ENCODE measurements around the gene GRIN2C. TPM values are rescaled to one million over a fixed set of nuclear protein-coding genes. Genes with fewer than 3 reads are reported as not detected.

Gene GRIN2C
- total RNA-seq, 2 experiments from 2014 or later, result 0.18 to 0.21 TPM

DNA sequence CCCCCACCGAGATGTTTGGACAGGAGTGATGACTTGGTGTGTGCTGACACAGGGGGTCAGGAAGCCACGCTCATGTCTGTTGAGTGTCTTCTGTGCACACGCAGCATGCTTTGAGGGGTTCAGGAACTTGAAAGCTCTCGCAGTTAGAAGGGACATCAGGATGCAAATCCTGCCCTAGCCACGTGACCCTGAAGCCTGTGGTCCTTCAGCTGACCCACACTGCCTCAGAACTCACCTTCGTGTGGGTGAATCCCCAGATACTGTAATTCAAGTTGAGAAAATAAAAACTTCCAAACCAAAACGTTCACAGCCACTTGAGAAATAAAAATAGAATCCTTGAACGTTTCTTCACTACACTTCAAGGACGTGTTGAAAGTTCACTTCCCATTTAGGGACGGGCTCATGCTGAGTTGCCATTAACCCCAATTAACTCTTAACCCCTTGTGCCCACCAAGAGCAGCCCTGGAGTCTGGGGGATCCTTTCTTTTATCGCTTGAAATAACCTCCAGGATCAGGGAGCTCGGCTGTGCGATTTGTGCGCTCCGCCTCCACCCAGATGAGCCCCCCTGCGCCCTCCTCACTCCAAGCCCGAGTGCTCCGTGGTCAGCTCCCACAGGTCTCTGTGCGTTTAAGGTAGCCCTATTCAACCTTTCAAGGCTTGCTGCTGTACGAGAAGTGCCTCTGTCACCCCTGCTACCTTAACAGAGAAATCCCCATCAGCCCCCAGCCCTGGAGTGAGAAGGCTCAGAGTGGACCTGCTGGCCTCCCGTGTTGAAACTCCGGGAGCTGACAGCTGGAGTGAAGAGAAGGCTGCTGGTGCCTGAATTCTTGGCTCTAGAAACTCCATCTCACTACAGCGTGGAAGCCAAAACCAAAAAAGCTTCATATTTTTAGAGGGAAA is 47.3 kb downstream of the GRIN2C start:
- no peaks in the 10 kb centered on the region for H3K27me3 Mint-ChIP-seq (ENCODE audit: low read depth)
- no peak overlapping the region for H3K27ac Mint-ChIP-seq
- POLR2A ChIA-PET, result interaction anchor here (0.6 kb wide), 1 partner anchor 61 kb away, joined by 3 read pairs; the partner anchor contains the start of gene FDXR
- CTCF ChIA-PET, result interaction anchor here (4.4 kb wide), 1 partner anchor 21 kb away, joined by 16 read pairs; no protein-coding TSS in a partner anchor
- peaks cover 14% of the 10 kb centered on the region for H3K4me1 Mint-ChIP-seq (ENCODE audit: low read depth)
- DNase-seq (no peak), ATAC-seq (no peak)
- H3K9me3 Mint-ChIP-seq (ENCODE audit: insufficient read depth), result no peaks in the 10 kb centered on the region
- peaks cover 18% of the 10 kb centered on the region for H3K36me3 Mint-ChIP-seq (ENCODE audit: low read depth)
- no peak overlapping the region for H3K4me3 Mint-ChIP-seq

- Mint-ChIP-seq H3K36me3 (ENCODE audit: low read depth) (peaks cover 16% of the 10 kb centered on the region), H3K27me3 (ENCODE audit: low read depth) (no peaks in the 10 kb centered on the region), H3K4me1 (ENCODE audit: low read depth) (peaks cover 11% of the 10 kb centered on the region), H3K4me3 (no peak overlapping the region), H3K9me3 (ENCODE audit: insufficient read depth) (no peaks in the 10 kb centered on the region), H3K27ac (no peak overlapping the region)
- ChIA-PET CTCF (interaction anchor here (4.4 kb wide), 1 partner anchor 20 kb away, joined by 16 read pairs; no protein-coding TSS in a partner anchor), POLR2A (no interaction called here)
- DNase-seq, result no peak
- ATAC-seq, result no peak
These were observed 48.8 kb downstream of the GRIN2C start for GRCh38 chr17:74810699-74811485.

DNA sequence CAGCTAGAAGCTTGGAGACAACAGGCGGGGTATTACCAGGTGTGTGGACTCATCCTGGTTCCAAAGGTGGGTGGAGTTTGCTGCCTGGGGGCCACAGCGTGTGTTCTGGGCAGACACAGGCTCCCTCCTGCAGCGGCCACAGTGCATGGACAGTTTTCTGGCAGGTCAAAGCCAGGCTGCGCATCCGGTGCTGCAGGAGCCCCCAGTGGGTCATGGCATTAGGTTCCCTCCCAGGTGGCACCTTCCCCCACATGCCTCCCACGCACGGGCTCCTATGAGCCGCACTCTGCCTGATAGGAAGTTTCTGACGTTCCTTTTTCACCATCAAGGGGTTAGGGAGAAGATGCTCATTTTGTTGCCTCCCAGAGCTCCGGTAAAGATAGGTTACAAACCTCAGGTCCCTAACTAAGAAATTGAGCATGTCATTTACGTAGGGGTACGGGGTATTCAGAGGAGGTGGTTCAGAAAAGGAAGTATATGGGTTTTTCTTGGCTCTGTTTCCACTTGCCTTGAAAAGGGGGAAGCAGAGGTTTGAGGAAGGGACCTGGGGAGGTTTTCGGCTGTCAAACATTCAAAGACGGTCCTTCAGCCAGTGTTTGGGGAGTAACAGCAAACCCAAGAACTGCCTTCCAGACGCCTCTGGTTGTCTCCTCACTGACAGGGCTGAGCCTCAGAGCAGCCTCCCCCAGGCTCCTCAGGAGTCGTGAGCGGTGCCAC is 50.8 kb downstream of the GRIN2C start:
- DNase-seq, result no peak
- no peak for ATAC-seq
- Mint-ChIP-seq H3K27me3 (ENCODE audit: low read depth) (no peaks in the 10 kb centered on the region), H3K36me3 (ENCODE audit: low read depth) (peaks cover 7% of the 10 kb centered on the region), H3K4me1 (ENCODE audit: low read depth) (no peaks in the 10 kb centered on the region), H3K9me3 (ENCODE audit: insufficient read depth) (no peaks in the 10 kb centered on the region), H3K4me3 (no peak overlapping the region), H3K27ac (no peak overlapping the region)
- CTCF ChIA-PET, result interaction anchor here (1.9 to 2.4 kb wide), 2 partner anchors 17 to 53 kb away, joined by 4 to 12 read pairs; no protein-coding TSS in a partner anchor
- POLR2A ChIA-PET, result no interaction called here

DNA sequence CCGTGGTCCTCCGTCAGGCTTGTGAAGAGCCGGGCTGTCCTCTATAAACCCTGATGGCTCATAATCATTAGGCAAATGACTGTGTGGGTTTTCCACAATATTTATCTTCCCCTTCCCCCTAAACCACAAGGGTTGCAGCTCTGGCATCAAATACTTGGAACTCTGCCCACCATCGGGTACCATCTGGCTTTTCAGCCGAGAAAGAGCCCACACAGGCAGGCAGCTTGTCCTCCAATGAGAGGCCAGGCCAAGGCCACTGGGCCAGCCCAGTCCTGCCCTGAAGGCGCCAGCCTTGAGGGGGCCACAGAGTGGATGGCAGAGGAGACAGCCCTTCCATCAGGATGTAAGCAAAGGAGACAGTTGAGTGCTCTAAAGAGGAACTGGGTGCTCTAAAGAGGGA is 51.8 kb downstream of the GRIN2C start:
- no peak overlapping the region for H3K27ac Mint-ChIP-seq
- ATAC-seq, result no peak
- H3K27me3 Mint-ChIP-seq (ENCODE audit: low read depth), result no peaks in the 10 kb centered on the region
- CTCF ChIA-PET, result interaction anchor here (1.9 to 2.4 kb wide), 2 partner anchors 17 to 54 kb away, joined by 4 to 12 read pairs; no protein-coding TSS in a partner anchor
- H3K4me3 Mint-ChIP-seq, result no peak overlapping the region
- DNase-seq, result no peak
- H3K36me3 Mint-ChIP-seq (ENCODE audit: low read depth), result peaks cover 7% of the 10 kb centered on the region
- no peaks in the 10 kb centered on the region for H3K4me1 Mint-ChIP-seq (ENCODE audit: low read depth)
- no peaks in the 10 kb centered on the region for H3K9me3 Mint-ChIP-seq (ENCODE audit: insufficient read depth)
- POLR2A ChIA-PET, result no interaction called here

DNA sequence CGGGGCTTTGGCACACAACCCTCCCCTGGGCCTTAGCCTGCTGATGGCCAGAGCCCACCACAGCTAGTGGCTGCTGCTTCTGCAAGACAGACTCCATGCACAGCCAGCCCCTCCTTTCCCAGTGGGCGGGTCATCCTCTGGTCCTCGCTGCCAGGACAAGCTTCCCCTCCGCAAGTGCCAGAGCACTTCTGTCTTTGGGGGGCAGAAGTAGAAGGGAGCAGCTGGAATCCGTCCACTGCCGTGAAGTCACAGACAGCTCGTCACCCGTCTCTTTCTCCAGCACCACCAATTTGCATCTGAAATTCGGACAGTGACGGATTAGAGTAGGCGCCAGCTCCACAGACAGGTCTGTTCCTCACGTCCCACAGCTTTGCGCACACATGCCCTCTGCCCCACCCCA is 52.2 kb downstream of the GRIN2C start:
- CTCF ChIA-PET, result interaction anchor here (0.6 to 2.4 kb wide), 3 partner anchors 16 to 274 kb away, joined by 3 to 12 read pairs (median 4); no protein-coding TSS in a partner anchor
- no peaks in the 10 kb centered on the region for H3K4me1 Mint-ChIP-seq (ENCODE audit: low read depth)
- POLR2A ChIA-PET, result no interaction called here
- no peak overlapping the region for H3K27ac Mint-ChIP-seq
- no peak overlapping the region for H3K4me3 Mint-ChIP-seq
- no peak for ATAC-seq
- peaks cover 5% of the 10 kb centered on the region for H3K36me3 Mint-ChIP-seq (ENCODE audit: low read depth)
- no peaks in the 10 kb centered on the region for H3K27me3 Mint-ChIP-seq (ENCODE audit: low read depth)
- no peak for DNase-seq
- no peaks in the 10 kb centered on the region for H3K9me3 Mint-ChIP-seq (ENCODE audit: insufficient read depth)

DNA sequence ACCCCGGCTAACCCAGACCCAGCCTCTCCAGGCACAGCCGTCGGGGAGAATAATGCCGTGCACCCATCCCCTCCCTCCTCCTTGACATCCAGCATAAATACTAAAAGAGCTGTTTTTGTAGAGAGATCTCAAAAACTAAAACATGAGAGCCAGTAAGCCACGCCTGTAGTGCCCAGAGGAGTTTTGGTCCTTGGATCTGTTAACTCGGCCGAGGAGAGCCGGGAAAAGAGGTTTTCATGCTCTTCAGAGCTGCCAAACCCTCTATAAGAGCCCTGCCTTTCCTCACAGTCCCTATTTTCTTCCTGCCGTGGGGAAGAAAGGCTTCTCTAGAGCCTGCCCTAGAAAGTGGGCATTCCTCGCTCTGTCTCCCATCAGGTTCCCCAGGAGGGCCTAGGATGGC is 53.4 kb downstream of the GRIN2C start:
- H3K27ac Mint-ChIP-seq, result no peak overlapping the region
- no peaks in the 10 kb centered on the region for H3K27me3 Mint-ChIP-seq (ENCODE audit: low read depth)
- DNase-seq, result no peak
- ChIA-PET CTCF (interaction anchor here (1.1 kb wide), 1 partner anchor 149 kb away, joined by 3 read pairs; no protein-coding TSS in a partner anchor), POLR2A (interaction anchor here (0.6 kb wide), 1 partner anchor 61 kb away, joined by 3 read pairs; no protein-coding TSS in a partner anchor)
- ATAC-seq, result no peak
- peaks cover 8% of the 10 kb centered on the region for H3K36me3 Mint-ChIP-seq (ENCODE audit: low read depth)
- H3K9me3 Mint-ChIP-seq (ENCODE audit: insufficient read depth), result no peaks in the 10 kb centered on the region
- no peak overlapping the region for H3K4me3 Mint-ChIP-seq
- no peaks in the 10 kb centered on the region for H3K4me1 Mint-ChIP-seq (ENCODE audit: low read depth)

DNA sequence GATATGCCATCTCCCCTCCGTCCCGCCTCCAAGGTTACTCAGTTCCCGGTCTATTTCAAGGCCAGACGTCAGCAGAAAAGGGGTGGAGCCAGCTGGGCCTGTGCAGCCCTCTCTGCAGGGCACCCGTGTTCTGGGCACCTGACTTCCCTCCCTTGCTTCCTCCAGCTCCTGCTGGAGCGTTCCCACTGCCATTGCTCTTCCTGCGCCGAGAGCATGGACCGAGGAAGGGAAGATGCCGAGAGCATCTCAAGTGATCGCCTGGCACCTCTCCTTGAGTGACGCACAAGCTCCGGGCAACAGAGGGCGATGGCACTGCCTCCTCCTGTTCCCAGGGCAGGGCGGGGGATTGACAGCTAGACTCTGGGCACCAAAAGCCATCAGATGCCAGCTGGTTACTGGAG is 54.1 kb downstream of the GRIN2C start:
- Mint-ChIP-seq H3K9me3 (ENCODE audit: insufficient read depth) (no peaks in the 10 kb centered on the region), H3K27ac (no peak overlapping the region), H3K4me3 (no peak overlapping the region), H3K4me1 (ENCODE audit: low read depth) (no peaks in the 10 kb centered on the region), H3K27me3 (ENCODE audit: low read depth) (no peaks in the 10 kb centered on the region), H3K36me3 (ENCODE audit: low read depth) (peaks cover 8% of the 10 kb centered on the region)
- POLR2A ChIA-PET, result interaction anchor here (0.7 kb wide), 1 partner anchor 9 kb away, joined by 3 read pairs; no protein-coding TSS in a partner anchor
- no peak for ATAC-seq
- CTCF ChIA-PET, result interaction anchor here (0.7 to 1.1 kb wide), 3 partner anchors 14 to 148 kb away, joined by 3 to 5 read pairs (median 4); no protein-coding TSS in a partner anchor
- DNase-seq, result no peak

DNA sequence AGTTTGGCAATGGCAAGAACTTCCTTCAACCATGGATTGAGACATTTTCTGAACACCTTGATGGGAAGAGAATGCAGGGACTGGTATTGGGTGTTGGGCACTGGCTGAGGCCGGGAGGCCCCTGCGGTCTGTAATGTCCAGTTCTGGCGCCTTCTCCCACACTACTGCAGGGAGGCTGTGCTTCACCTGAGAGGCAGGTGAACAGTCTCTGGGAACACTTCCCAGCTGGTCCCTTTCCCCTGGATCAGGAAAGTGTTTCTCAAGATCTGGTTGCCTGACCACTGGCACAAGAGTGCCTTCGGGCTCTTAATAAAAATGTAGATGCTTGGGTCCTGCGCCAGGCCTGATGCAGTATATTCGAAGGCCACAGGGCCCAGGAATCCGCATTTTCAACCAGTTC is 55.0 kb downstream of the GRIN2C start:
- Mint-ChIP-seq H3K4me3 (no peak overlapping the region), H3K9me3 (ENCODE audit: insufficient read depth) (no peaks in the 10 kb centered on the region), H3K27ac (no peak overlapping the region), H3K4me1 (ENCODE audit: low read depth) (no peaks in the 10 kb centered on the region), H3K27me3 (ENCODE audit: low read depth) (no peaks in the 10 kb centered on the region), H3K36me3 (ENCODE audit: low read depth) (peaks cover 17% of the 10 kb centered on the region)
- no peak for DNase-seq
- POLR2A ChIA-PET, result no interaction called here
- CTCF ChIA-PET, result interaction anchor here (1.1 kb wide), 1 partner anchor 13 kb away, joined by 5 read pairs; no protein-coding TSS in a partner anchor
- ATAC-seq, result no peak

DNA sequence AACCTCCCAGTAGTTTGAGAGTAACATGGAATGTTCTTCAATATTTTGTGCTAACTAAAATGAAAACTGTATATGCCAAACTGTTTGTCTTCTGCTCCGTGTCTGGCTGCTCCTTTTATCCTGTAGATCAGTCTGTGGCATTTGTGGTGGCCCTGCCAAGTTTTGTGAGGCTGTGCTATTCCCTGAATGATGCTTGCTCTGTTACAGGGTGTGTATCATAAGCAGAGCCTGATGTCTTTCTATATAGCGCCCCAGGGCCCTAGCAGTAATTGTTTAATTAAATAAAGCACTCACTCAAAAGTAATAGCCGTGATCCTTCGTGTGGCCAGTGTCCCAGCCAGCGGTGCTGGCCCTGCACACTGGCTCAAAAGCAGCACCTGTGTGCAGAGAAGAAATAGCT is 55.7 kb downstream of the GRIN2C start:
- Mint-ChIP-seq H3K4me3 (no peak overlapping the region), H3K27me3 (ENCODE audit: low read depth) (no peaks in the 10 kb centered on the region), H3K36me3 (ENCODE audit: low read depth) (peaks cover 21% of the 10 kb centered on the region), H3K4me1 (ENCODE audit: low read depth) (no peaks in the 10 kb centered on the region), H3K9me3 (ENCODE audit: insufficient read depth) (no peaks in the 10 kb centered on the region), H3K27ac (no peak overlapping the region)
- DNase-seq (no peak), ATAC-seq (no peak)
- ChIA-PET CTCF (no interaction called here), POLR2A (no interaction called here)

DNA sequence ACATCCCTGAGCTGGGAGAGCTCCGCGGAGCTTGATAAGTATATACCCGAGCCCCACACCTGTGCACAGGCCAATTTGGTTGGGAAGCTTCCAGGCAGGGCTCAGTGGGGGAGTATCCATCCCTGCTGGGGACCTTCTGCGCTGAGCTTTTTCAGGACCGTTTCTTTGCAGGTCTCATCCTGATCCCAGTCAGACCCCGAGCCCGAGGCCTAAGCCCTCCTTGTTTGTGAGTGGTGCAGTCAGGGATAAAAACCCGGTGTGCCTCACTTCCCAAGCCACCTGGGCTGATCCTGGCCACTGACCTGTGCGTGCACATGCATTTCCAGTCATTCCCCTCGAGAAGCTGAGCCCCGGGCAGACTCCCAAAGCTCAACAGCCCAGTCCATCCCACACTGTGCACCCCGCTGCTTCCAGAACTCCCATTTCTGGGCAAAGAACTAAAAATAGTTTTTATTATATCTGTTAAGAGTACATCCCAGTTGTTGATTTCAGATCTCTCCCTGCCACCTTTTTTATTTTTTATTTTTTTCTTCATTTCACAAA is 56.2 kb downstream of the GRIN2C start:
- Mint-ChIP-seq H3K4me3 (no peak overlapping the region), H3K9me3 (ENCODE audit: insufficient read depth) (no peaks in the 10 kb centered on the region), H3K4me1 (ENCODE audit: low read depth) (no peaks in the 10 kb centered on the region)

GRCh38 chr17:74801896-74802295 is 57.8 kb downstream of the GRIN2C start:
- Mint-ChIP-seq H3K27ac (no peak overlapping the region), H3K36me3 (ENCODE audit: low read depth) (peaks cover 32% of the 10 kb centered on the region), H3K4me1 (ENCODE audit: low read depth) (peaks cover 11% of the 10 kb centered on the region), H3K27me3 (ENCODE audit: low read depth) (no peaks in the 10 kb centered on the region), H3K9me3 (ENCODE audit: insufficient read depth) (no peaks in the 10 kb centered on the region), H3K4me3 (no peak overlapping the region)
- DNase-seq, result no peak
- ChIA-PET CTCF (interaction anchor here (0.9 kb wide), 1 partner anchor 11 kb away, joined by 3 read pairs; no protein-coding TSS in a partner anchor), POLR2A (interaction anchor here (0.5 to 0.9 kb wide), 2 partner anchors 26 to 64 kb away, joined by 3 read pairs; partner anchors contain the start of gene NAT9)
- ATAC-seq, result no peak

More for the DNA sequence above, 56.2 kb downstream of the GRIN2C start:
- peaks cover 24% of the 10 kb centered on the region for H3K36me3 Mint-ChIP-seq (ENCODE audit: low read depth)
- ChIA-PET CTCF (no interaction called here), POLR2A (no interaction called here)
- no peak for DNase-seq
- no peak overlapping the region for H3K27ac Mint-ChIP-seq
- H3K27me3 Mint-ChIP-seq (ENCODE audit: low read depth), result no peaks in the 10 kb centered on the region
- no peak for ATAC-seq
